Left ventricle myocardium inferior (tissue), 1 donor: ENCODE measurements around the gene ZNF737. TPM values are rescaled to one million over a fixed set of nuclear protein-coding genes. Genes with fewer than 3 reads are reported as not detected.
"Not testable (repeated sequence)": the region's sequence is repeated elsewhere in the genome, so short reads cannot be mapped to it uniquely, and the experiment has no call there.

ENCODE experiments used
- DNase-seq: peaks from one replicate; pipeline ENCODE4 v3.0.0-alpha.2; 2020
- H3K27ac ChIP-seq: fragments of 200-600 bp; replicated peaks from 2 replicates; pipeline ENCODE4 v1.8.0; 2021
- H3K27me3 ChIP-seq: fragments of 200-600 bp; 2 replicates; pipeline ENCODE4 v1.8.0; 2021; ENCODE audit warnings: low read depth
- H3K36me3 ChIP-seq: fragments of 200-600 bp; 2 replicates; pipeline ENCODE4 v1.8.0; 2021
- H3K4me1 ChIP-seq: fragments of 200-600 bp; 2 replicates; pipeline ENCODE4 v1.8.0; 2021
- H3K4me3 ChIP-seq: fragments of 200-600 bp; 2 replicates; pipeline ENCODE4 v1.8.0; 2021; ENCODE audit warnings: mild to moderate bottlenecking, moderate library complexity
- H3K9me3 ChIP-seq: fragments of 200-600 bp; replicated peaks from 2 replicates; pipeline ENCODE4 v1.8.0; 2021
- intact Hi-C: fragments of 100-400 bp; cut with micrococcal nuclease; formaldehyde crosslinking; loops from one replicate; pipeline ENCODE4 v1.11.0; 2022
- total RNA-seq: library from RNA; stranded (reverse); fragmentation: NEBNext Ultra II Directional; extraction: Animal tissue kit (Norgen Biotek cat#: 25700); gene quantifications from one replicate; pipeline ENCODE4 v1.2.1, GENCODE V29; 2021
- TF ChIP-seq, protein P1 (sequence below): fragments of 200-600 bp; IDR thresholded peaks from 2 replicates; pipeline ENCODE4 v1.8.0; 2021; ENCODE audit warnings: antibody characterized with exemption, mild to moderate bottlenecking, borderline replicate concordance
- donor health status: DM: no; HTN: yes; CAD: no; lungs with severe emphysema.

Gene ZNF737
- total RNA-seq, 1 donor from 2014 or later = 4.2 TPM

DNA sequence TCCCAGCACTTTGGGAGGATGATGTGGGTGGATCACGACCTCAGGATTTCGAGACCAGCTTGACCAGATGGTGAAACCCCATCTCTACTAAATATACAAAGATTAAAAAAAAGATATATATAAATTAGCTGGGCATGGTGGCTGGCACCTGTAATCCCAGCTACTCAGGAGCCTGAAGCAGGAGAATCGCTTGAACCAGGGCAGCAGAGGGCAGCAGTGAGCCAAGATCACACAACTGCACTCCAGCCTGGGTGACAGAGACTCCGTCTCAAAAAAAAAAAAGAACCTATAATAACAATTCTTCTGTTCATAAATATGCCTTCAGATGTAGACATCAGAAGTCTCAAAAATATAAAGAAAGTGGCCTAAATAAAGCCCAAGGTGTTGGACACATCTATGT, 7.6 kb downstream of the ZNF737 start:
- DNase-seq = no peak
- H3K9me3 ChIP-seq = peaks cover 85% of the 10 kb centered on the region

DNA sequence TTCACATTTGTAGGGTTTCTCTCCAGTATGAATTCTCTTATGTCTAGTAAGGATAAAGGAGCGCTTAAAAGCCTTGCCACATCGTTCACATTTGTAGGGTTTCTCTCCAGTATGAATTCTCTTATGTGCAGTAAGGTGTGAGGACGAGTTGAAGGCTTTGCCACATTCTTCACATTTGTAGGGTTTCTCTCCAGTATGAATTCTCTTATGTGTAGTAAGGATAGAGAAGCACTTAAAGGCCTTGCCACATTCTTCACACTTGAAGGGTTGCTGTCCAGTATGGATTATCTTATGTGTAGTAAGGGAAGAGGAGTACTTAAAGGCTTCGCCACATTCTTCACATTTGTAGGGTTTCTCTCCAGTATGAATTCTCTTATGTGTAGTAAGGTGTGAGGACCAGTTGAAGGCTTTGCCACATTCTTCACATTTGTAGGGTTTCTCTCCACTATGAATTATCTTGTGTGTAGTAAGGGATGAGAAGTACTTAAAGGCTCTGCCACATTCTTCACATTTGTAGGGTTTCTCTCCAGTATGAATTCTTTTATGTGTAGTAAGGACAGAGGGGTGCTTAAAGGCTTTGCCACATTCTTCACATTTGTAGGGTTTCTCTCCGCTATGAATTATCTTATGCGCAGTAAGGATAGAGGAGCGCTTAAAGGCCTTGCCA, 20.8 kb downstream of the ZNF737 start:
- H3K4me1 ChIP-seq, DNase-seq, H3K4me3 ChIP-seq, intact Hi-C loops, H3K27me3 ChIP-seq, H3K27ac ChIP-seq: not testable (repeated sequence)
- H3K9me3 ChIP-seq = peaks cover 100% of the 10 kb centered on the region
- peaks cover 100% of the 10 kb centered on the region for H3K36me3 ChIP-seq

More for the DNA sequence above, 7.6 kb downstream of the ZNF737 start:
- H3K4me3 ChIP-seq = no peak overlapping the region
- H3K36me3 ChIP-seq = peaks cover 70% of the 10 kb centered on the region
- no peaks in the 10 kb centered on the region for H3K4me1 ChIP-seq
- intact Hi-C loops = no loop called here
- no peaks in the 10 kb centered on the region for H3K27me3 ChIP-seq
- H3K27ac ChIP-seq = no peak overlapping the region
- TF ChIP-seq, protein P1, sequence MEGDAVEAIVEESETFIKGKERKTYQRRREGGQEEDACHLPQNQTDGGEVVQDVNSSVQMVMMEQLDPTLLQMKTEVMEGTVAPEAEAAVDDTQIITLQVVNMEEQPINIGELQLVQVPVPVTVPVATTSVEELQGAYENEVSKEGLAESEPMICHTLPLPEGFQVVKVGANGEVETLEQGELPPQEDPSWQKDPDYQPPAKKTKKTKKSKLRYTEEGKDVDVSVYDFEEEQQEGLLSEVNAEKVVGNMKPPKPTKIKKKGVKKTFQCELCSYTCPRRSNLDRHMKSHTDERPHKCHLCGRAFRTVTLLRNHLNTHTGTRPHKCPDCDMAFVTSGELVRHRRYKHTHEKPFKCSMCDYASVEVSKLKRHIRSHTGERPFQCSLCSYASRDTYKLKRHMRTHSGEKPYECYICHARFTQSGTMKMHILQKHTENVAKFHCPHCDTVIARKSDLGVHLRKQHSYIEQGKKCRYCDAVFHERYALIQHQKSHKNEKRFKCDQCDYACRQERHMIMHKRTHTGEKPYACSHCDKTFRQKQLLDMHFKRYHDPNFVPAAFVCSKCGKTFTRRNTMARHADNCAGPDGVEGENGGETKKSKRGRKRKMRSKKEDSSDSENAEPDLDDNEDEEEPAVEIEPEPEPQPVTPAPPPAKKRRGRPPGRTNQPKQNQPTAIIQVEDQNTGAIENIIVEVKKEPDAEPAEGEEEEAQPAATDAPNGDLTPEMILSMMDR = peak; percentile 51

DNA sequence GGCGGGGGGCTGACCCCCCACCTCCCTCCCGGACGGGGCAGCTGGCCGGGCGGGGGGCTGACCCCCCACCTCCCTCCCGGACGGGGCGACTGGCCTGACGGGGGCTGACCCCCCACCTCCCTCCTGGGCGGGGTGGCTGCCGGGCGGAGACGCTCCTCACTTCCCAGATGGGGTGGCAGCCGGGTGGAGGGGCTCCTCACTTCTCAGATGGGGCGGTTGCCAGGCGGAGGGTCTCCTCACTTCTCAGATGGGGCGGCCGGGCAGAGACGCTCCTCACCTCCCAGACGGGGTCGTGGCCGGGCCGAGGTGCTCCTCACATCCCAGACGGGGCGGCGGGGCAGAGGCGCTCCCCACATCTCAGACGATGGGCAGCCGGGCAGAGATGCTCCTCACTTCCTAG, 35.3 kb downstream of the ZNF737 start:
- H3K27ac ChIP-seq, H3K27me3 ChIP-seq, H3K4me1 ChIP-seq, H3K4me3 ChIP-seq, DNase-seq, intact Hi-C loops: not testable (repeated sequence)
- peaks cover 40% of the 10 kb centered on the region for H3K36me3 ChIP-seq
- peaks cover 78% of the 10 kb centered on the region for H3K9me3 ChIP-seq

DNA sequence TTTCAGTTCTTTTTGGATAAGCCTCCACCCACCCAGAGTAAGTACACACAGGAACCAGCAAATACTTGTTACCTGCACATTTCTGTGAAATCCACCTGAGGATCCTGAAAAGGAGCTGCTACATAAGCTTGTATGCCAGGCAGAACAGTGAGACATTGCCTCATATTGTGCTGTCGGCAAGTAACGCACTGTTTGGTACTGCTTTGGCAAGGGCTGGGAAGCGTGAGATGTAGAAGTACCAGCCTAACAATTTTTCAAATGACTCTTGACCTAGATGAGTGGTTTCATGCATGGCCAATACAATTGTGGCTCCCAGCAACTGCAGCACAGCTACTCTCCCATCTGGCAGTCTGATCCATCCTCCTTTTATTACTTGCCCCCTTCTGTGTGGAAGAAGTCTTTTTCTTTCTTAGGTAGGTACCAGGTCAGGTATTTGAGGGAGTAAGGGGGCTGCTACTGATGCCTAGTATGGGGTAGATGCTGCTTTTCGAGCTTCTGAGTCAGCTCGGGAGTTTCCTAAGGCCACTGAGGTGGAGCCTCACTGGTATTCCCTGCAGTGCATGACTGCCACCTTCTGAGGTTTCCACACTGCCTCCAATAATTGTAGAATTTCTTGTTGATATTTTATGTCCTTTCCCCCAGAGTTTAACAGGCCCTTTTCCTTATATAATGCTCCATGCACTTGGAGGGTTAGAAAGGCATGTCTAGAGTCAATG, 52.2 kb downstream of the ZNF737 start:
- Histone ChIP-seq H3K4me3 (no peak overlapping the region), H3K4me1 (no peaks in the 10 kb centered on the region), H3K9me3 (peaks cover 29% of the 10 kb centered on the region), H3K27me3 (no peaks in the 10 kb centered on the region), H3K27ac (no peak overlapping the region), H3K36me3 (no peaks in the 10 kb centered on the region)
- no peak for DNase-seq
- TF ChIP-seq, protein P1 = no peak
- intact Hi-C loops = no loop called here

GRCh38 chr19:20503476-20503875, 62.1 kb downstream of the ZNF737 start:
- Histone ChIP-seq H3K9me3 (peaks cover 57% of the 10 kb centered on the region), H3K4me1 (no peaks in the 10 kb centered on the region), H3K36me3 (no peaks in the 10 kb centered on the region), H3K27ac (no peak overlapping the region), H3K4me3 (no peak overlapping the region), H3K27me3 (no peaks in the 10 kb centered on the region)
- no peak for DNase-seq
- intact Hi-C loops = no loop called here
- TF ChIP-seq, protein P1 = no peak

Other genes with a start within 250 kb of the ZNF737 start
- 7.8 TPM for gene ZNF626, start 95.8 kb upstream of the ZNF737 start, total RNA-seq
- gene ZNF66, start 210.5 kb upstream of the ZNF737 start, total RNA-seq = 0.91 TPM